ENCODE results near the gene CAMK2A.

Gene CAMK2A

DNA sequence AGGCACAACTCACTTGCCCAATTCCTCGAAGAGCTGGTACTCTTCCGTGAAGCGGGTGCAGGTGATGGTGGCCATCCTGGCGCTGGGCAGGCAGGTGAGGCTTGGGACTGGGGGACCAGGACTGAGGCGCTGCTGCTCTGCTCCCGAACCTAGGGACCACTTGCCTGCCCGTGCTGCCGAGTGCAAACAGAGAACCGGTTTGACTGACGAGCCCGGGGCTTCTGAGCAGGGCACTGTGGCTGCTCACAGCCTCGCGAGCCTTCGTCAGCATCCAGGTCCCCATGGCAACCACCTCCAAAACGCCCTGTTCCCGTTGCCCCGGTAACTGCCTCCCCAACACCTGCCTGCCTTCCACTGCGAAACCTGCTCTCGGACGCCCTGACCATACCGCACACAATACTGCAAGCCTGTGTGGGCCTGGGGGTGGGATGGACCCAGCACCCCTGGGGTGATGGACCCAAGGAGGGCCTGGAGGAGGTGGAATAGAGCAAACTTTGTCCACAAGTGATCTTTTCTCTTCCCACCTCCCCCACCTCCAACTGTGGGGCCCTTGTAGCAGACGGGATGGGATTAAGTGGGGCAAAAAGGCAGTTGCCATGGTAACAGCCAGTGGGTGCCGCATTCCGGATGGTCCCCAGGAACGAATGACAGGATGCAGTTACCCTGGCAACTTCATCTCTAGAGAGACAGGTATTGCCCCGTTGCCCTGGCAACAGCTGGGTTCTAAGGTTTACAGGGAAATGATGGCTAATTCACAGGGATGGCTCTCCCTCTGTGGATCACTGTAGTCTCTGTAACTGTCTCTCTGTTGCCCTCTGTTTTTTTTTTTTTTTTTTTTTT lies at the start of gene CAMK2A:
Gene CAMK2A, minus strand, starts transcription at position 223 of the 840 bp plus-strand sequence. Its CDS starts 148 bp downstream, at position 75.
- DNase-seq = no peak

DNA sequence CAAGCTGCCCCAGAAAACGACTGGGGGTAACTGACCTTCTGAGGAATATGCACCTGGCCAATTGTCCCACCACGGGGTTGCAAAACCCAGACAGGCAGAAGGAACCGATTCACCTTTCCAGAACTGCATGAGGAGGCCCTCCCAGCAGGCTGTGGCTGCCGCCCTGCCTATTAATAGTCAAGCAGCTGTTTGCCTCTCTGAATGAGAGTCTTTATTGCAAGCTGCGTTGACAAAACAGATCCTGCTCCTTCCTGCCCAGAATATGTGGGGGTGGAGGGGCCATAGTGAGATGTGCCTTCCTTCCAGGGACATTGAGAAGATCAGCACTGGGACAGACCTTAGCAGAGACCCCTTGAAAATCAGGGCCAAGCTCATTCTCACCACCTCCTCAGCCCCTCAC lies 49.6 kb upstream of the CAMK2A start:
- DNase-seq = no peak

DNA sequence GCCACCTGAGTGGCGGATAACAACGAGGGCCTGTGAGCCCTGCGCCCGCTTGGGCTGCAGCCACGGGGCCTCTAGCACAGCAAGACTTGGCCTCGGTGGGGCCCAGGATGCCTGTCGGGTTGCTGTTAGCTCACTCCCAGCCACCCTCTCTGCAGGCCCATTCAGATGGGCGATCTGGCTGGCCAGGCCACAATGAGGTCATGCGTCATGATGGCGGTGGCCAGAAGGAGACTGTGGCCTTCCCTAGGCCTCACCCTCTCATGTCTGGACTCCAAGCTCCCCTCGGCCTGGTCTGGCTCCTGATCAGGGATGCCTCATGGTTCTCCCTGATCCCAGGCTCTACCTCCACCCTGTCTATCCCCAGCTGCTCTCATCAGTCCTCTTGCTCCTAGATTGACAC lies 49.0 kb upstream of the CAMK2A start:
- no peak for DNase-seq

- DNase-seq = no peak
Measured at GRCh38 chr5:150335778-150336177, 46.2 kb upstream of the CAMK2A start.

DNA sequence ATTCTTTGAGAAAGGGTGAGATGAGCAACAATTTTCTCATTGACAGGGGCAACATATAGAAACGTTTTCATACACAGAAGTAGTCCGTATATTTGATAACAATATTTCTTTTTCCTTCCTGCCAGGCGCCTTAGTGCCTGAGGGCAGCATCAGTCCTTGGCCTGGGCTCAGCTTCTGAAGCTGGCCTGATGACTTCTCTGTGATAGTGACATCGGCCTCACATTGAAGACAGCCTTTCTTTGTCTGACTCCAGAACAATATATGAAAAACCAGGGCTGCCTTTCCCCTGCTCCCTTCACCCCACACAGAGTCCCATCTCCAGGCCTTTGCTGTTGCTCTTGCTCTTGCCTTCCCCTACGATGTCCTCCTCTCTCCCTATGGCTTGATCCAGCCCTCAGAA lies 43.8 kb upstream of the CAMK2A start:
- DNase-seq = no peak

- DNase-seq = no peak
Measured at GRCh38 chr5:150329881-150330876, 40.6 kb upstream of the CAMK2A start.

DNA sequence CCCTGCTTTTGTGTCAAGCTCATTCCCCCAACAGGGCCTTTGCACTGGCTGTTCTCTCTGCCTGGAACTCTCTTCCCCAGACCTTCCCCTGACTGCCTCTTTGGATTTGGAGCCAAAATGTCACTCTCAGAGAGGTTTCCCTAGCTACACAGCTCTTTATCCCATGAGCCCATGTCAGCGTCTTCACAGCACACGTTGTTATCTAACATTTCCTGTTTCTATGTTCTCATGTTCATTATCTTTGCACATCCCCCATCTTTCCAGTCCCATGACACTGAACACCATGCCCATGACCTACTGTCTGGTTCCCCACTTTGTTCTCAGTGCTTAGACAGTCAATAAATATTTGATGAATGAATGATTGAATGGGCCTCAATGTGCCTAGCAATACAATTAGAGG lies 39.5 kb upstream of the CAMK2A start:
- no peak for DNase-seq

- DNase-seq = no peak
Measured at GRCh38 chr5:150328515-150328914, 38.9 kb upstream of the CAMK2A start.

GRCh38 chr5:150327139-150327538 lies 37.6 kb upstream of the CAMK2A start:
- DNase-seq = no peak

DNA sequence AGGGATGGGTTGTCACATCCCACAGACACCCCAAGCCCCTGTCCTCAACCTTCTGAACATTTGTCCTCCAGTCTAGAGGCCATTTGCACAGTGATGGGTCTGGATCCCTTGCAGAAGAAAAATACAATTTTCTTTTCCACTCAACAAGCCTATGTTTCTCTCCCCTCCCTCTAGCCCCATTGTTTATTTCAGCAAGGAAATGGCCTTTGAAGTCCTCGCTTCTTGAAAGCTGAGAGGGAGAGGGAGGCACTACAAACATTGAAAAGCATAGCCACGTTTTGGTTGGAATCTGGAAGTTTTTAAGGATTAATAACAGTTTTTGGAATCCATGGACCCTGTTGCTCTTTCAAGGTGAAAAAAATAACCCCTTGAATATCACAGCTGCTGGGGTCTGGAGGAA lies 37.1 kb upstream of the CAMK2A start:
- DNase-seq = no peak

- no peak for DNase-seq
Measured at GRCh38 chr5:150325426-150325825, 35.9 kb upstream of the CAMK2A start.

- no peak for DNase-seq
Measured at GRCh38 chr5:150323819-150324218, 34.2 kb upstream of the CAMK2A start.

DNA sequence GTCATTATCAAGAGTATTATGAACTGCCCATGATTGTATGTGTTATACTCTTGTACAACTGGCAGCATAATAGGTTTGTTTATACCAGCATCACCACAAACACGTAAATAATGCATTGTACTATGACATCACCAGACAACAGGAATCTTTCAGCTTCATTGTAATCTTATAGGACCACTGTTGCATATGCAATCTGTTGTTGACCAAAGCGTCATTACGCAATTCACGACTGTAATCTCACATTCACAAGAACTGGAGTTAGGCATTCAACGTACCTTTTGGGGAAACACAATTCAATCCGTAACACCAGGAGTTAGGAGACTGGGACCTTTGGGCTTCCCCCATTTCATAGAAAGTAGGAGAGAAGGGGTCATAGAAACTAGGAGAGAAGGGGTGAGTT lies 33.5 kb upstream of the CAMK2A start:
- no peak for DNase-seq

- no peak for DNase-seq
Measured at GRCh38 chr5:150322202-150322601, 32.6 kb upstream of the CAMK2A start.

DNA sequence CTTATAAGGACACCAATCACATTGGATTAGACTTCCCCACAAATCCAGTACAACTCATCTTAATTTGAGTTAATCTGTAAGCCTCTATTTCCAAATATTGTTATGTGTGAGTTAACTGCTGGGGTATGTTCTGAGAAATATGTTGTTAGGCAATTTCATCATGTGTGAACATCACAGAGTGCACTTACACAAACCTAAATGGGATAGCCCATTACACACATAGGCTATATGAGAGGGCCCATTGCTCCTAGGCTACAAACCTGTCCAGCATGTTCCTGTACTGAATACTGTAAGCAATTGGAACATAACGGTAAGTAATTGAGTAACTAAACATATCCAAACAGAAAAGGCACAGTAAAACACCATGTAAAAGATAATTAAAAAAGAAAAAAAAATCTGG lies 32.2 kb upstream of the CAMK2A start:
- no peak for DNase-seq

DNA sequence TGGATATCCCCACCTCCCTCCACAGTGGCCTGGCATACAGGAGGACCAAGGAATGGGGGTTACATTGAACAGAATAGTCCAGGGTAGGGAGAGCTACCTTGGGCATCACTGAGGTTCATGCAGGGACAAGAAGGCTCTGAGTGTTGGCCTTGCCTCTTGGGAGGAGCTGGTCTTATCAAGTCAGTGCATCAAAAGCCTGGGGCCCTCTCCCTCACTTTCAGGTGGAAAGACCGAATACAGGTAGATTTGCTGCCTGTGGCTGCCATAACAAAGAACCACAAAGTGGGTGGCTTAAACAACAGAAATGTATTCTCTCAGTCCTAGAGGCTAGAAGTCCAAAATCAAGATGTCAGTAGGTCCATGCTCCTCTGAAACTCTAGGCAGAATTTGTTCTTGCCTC lies 31.6 kb upstream of the CAMK2A start:
- no peak for DNase-seq

DNA sequence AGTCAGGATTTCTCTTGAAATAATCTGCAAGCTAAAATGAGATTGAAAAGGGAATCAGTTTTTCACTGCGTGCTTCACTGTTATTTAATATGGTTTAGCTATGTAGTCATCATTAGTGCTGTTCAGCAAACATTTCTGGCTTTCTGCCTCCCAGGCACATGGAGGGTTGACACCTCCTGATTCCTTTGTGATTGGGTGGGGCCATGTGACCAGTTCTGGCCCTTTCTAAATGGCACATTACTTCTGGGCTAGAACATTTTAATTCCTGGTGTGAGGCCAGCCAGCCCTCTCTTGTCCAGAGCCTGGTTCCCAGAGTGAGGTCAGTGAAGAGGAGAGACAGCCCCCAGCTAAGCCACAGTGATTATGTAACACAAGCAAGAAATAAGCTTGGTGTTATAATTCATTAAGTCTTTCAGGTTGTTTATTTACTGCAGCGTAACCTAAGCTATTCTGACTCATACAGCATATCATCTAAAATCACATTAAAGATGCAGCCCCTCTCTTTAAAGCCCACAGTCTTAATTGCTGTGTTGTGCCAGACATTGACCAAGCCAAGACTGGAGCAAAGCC lies 30.6 kb upstream of the CAMK2A start:
- DNase-seq = no peak

DNA sequence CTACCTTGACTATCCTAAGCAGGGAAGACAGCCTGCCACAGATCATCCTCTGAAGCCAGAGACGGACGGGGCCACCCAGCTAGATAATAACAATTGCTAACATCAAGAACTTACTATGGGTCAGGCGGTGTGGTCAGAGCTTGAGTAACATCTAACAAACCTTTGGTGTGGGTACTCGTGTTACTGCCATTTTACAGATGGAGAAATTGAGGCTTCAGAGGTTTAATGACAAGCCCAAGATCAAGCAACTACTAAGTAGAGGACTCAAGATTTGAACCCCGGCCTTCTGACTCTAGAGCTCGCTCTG lies 29.9 kb upstream of the CAMK2A start:
- DNase-seq = no peak

DNA sequence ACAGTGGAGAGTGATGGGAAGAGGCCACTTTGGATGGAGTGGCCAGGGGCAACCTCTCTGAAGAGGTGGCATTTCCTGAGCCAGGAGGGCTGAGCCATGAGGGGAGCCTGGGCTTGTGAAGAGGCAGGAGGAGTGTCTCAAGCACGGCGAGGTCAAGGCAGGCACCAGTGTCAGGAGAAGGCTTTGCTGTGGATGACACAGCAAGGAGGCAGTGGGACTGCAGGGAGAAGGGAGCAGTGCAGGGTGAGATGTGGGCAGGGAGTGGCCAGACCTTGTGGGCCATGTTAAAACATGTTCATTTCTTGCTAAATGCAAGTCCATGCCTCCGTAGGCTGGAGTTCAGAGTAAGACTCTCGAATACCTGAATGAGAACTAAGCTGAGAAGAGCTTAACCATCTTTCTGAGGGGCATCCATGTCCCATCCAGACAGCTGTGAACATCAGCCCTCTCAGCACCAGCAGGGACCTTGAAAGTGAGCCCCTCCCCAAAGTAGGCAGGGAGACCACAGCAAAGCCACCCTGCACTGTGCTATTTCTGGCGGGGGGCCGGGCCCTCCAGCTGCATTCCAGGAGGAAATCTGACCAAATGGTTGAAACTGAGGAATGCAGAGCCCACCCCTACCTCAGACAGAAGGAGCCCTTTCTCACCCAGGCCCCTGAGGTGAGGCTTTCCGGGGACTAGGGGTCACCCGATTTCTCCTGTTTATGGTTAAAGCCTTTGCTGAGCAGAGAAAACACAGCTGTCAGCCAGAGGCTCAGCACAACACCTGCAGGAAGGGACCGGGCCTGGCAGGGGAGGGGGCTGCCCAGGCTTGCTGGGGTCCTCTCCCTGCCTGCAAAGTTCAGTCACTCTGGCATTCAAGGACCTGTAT lies 29.3 kb upstream of the CAMK2A start:
- DNase-seq = no peak

DNA sequence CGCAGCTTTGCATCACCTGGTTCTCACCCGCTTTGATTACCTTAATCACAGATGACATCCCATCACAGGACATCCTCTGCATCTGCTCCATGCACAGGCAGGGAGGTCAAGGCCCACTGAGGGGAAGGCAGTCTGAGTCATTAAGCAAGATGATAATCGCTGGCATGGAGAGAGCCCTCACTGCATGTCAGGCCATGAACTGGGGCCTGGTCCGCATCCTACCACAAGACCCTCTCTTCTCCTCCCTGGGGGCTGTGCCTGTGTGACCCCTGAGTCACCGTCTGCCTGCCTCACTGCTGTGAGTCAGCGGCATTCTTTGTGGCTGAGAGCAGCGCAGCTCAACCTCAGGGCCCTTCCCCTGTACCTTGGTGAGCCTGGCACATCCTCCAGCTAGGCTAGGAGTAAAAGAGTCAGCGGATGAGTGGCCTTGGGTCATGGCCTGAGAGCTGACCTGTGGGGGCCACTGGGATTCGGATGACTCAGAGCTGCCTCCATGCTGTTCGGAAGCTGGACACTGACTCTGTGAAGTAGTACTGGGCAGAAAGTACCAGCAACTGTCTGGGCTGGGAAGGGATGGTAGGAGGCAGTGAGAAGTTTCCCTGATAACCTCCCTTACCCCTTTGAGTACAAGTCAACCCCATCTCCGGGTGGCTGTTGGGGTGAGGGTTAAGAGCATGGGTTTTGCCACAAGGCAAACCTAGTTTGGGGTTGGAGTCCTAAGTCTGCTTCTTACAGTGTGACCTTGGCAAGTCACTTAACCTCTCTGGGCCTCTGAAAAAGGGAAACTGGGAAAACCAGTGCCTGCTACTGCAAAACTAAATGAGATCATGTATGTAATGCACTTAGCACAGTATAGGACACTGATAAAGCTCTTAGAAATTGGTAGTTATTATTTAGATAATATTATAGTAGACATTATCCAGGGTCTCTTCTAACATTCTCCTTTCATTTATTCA lies 27.8 kb upstream of the CAMK2A start:
- peak; percentile 30 for DNase-seq

DNA sequence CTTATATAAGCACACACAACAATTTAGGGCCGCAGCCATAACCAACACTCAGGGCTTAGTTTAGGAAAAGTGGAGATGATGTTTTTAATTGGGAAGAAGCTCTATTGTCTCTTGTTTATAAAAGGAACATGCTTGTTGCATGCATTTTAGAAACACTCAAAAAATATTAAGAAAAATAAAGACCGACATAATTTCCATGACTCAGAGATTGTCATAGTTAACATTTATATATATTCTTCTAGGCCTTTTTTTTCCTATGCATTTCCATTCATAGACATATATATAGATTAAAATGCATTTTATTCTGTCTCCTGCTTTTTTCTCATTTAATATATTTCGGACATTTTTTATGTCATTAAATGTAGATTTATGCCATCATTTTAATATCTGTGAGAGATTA lies 26.7 kb upstream of the CAMK2A start:
- no peak for DNase-seq
